Thymus (tissue), 11 donors: ENCODE results near the gene ABCB6. TPM values are rescaled to one million over a fixed set of nuclear protein-coding genes. Genes with fewer than 3 reads are reported as not detected.

ENCODE experiments used
- DNase-seq, 9 donors: peaks; one replicate each; pipeline ENCODE4 v3.0.0-alpha.2; 2013; ENCODE audit warnings: low spot score in 9 of 9, low read depth in 6 of 9, missing footprints in 1 of 9
- H3K27ac ChIP-seq, 2 donors: one replicate each; pipeline ENCODE4 v1.5.1; 2013; ENCODE audit warnings: control low read depth in 1 of 2, low read depth in 1 of 2, low read length in 1 of 2, mild to moderate bottlenecking in 1 of 2, moderate library complexity in 1 of 2
- H3K27me3 ChIP-seq, 2 donors: one replicate each; pipeline ENCODE4 v1.5.1; 2013; ENCODE audit warnings: low read length in 1 of 2; ENCODE audit not compliant: control insufficient read depth in 2 of 2, insufficient read depth in 1 of 2
- H3K36me3 ChIP-seq, 2 donors: one replicate each; pipeline ENCODE4 v1.5.1; 2013; ENCODE audit warnings: low read length in 1 of 2, mild to moderate bottlenecking in 1 of 2, moderate library complexity in 1 of 2; ENCODE audit not compliant: control insufficient read depth in 2 of 2, insufficient read depth in 2 of 2
- H3K4me1 ChIP-seq, 2 donors: one replicate each; pipeline ENCODE4 v1.5.1; 2013; ENCODE audit warnings: low read length in 2 of 2; ENCODE audit not compliant: control insufficient read depth in 2 of 2, insufficient read depth in 2 of 2
- H3K4me3 ChIP-seq, 2 donors: one replicate each; pipeline ENCODE4 v1.5.1; 2013; ENCODE audit warnings: low read length in 2 of 2, control low read depth in 1 of 2, mild to moderate bottlenecking in 1 of 2
- H3K9me3 ChIP-seq, 2 donors: one replicate each; pipeline ENCODE4 v1.5.1; 2013; ENCODE audit warnings: low read length in 1 of 2, mild to moderate bottlenecking in 1 of 2; ENCODE audit not compliant: control insufficient read depth in 2 of 2, insufficient read depth in 1 of 2
- WGBS: extraction: QIAGEN DNeasy Blood & Tissue Kit; methylation state at CpG from one replicate; pipeline ENCODE4 v1.1.7; 2013; 5-methylcytosine and 5-hydroxymethylcytosine counted together
- polyA plus RNA-seq: library from polyadenylated mRNA; stranded (reverse); fragments of 200-250 nt; gene quantifications from one replicate; pipeline ENCODE4 v1.2.3, GENCODE V29; 2013
- total RNA-seq: library from RNA; stranded (reverse); fragments of 120-200 nt; gene quantifications from one replicate; pipeline ENCODE4 v1.2.4, GENCODE V29; 2013
- donor health status: healthy.

The ABCB6 gene
- total and polyA plus RNA-seq, 2 donors = 8.2 to 29.3 TPM

DNA sequence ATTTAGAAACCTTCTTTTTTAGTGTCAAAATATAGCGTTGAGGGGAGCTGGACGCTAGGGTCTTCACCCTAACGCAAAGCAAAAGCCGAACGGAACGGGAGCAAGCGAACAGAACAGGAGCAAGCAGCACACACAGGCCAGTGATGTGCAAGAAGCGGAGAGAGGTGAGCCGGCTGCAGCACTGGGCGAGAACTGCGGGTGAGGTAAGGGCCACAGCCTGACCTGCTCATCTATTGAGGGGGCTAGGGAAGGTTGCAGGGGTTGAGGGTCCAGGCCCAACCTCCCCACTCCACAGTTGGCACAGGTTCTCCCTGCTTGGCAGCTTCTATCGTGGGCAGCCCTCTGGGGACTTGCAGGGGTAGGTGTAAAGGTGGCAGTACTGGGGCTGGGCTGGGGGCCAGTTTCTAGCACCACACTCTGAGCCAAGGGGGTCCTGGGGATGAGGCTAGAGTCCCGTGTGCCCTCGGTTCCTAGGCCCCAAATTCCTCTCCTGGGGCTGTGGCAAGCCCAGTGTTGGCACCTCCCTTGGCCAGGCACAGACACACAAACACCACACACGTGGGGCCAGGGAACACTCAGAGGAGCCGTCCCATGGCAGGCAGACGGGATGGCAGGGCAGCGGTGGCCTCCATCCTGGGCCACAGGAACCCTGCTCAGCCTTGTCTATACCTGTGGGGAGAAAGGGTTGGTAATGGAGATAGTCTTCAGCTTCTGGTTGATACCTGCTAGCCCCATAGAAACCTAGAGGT is 1.2 kb upstream of the ABCB6 start:
- Histone ChIP-seq H3K4me1 (peaks cover 18 to 23% of the 10 kb centered on the region in 2 donors), H3K36me3 (peaks cover 53 to 54% of the 10 kb centered on the region in 2 donors), H3K27ac (no peak overlapping the region), H3K27me3 (peaks cover 0 to 12% of the 10 kb centered on the region in 2 donors), H3K9me3 (peaks cover 0 to 3% of the 10 kb centered on the region in 2 donors), H3K4me3 (no peak overlapping the region)
- DNase-seq = no peak
- 97% methylated on average over 18 of the region's 18 CpGs for WGBS

GRCh38 chr2:219218217-219218731 is 484 bp downstream of the ABCB6 start:
- Histone ChIP-seq H3K4me3 (peak overlapping the region; percentile 48), H3K9me3 (peaks cover 0 to 3% of the 10 kb centered on the region in 2 donors), H3K27ac (peak overlapping the region; percentile 64 to 73), H3K27me3 (peaks cover 0 to 12% of the 10 kb centered on the region in 2 donors), H3K4me1 (peaks cover 18 to 23% of the 10 kb centered on the region in 2 donors), H3K36me3 (peaks cover 36 to 45% of the 10 kb centered on the region in 2 donors)
- WGBS = 1% methylated on average over 37 of the region's 37 CpGs
- DNase-seq = peak in 1 of 9 donors; percentile 6

GRCh38 chr2:219216535-219216915 is 2.2 kb downstream of the ABCB6 start:
- peaks cover 26 to 27% of the 10 kb centered on the region in 2 donors for H3K36me3 ChIP-seq
- peaks cover 18 to 23% of the 10 kb centered on the region in 2 donors for H3K4me1 ChIP-seq
- H3K9me3 ChIP-seq = peaks cover 0 to 3% of the 10 kb centered on the region in 2 donors
- no peak for DNase-seq
- 94% methylated on average over 6 of the region's 6 CpGs for WGBS
- peaks cover 0 to 12% of the 10 kb centered on the region in 2 donors for H3K27me3 ChIP-seq
- no peak overlapping the region for H3K4me3 ChIP-seq
- no peak overlapping the region for H3K27ac ChIP-seq

DNA sequence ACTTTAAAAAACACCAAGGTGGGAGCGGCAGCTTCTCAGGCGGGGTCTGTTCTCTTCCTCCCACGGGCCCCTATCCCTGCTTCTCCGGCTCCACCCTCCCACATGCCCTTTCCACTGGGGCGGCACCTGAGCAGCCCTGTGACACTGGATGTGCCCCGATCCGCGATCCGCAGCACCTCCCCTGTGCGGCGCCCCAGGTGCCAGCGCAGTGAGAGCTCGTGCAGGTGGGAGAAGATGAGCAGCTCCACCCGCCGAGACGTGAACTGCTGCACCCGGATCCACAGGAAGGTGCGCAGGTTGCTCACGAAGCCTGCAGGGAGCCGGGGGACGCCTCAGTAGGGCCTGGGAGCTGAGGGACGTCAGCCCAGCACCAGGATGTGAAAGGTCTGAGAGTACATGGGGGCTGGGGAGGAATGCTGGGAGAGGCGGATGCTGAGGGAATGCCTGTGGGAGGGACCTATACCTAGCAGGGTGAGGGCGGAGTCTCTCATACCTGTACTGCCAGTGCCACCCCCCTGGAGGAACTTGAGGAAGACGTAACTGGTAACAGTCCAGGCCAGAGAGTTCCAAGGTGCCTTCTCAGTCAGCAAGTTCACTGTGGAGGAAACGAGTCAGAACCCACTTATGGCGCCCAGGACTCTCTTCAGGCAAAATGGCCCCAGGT is 2.8 kb downstream of the ABCB6 start:
- Histone ChIP-seq H3K36me3 (peaks cover 22 to 23% of the 10 kb centered on the region in 2 donors), H3K27ac (no peak overlapping the region)
- WGBS = 96% methylated on average over 27 of the region's 27 CpGs

DNA sequence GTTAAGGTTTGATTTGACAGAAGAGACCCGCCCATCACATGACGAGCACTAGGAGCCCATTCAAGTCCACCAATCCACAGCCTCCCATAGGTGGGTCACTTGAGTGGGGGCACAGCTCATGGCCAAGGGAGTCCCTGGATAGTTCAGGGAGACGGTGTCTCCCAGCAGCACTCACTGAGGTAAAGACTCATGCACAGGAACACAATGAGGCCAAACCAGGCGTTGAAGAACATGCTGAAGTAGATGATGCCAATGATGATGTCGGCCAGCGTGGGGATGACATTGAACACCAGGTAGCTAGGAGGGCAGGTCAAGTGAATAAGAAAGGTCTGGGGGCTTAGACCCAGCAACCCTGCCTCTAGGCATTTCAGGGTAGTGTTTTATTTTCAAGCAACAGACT is 4.0 kb downstream of the ABCB6 start:
- Histone ChIP-seq H3K4me3 (no peak overlapping the region), H3K27me3 (peaks cover 0 to 12% of the 10 kb centered on the region in 2 donors), H3K27ac (no peak overlapping the region), H3K9me3 (peaks cover 0 to 3% of the 10 kb centered on the region in 2 donors), H3K36me3 (peaks cover 20% of the 10 kb centered on the region in 2 donors), H3K4me1 (peaks cover 18 to 39% of the 10 kb centered on the region in 2 donors)
- no peak for DNase-seq
- 97% methylated on average over 6 of the region's 6 CpGs for WGBS

More for the DNA sequence above, 2.8 kb downstream of the ABCB6 start:
- no peak overlapping the region for H3K4me3 ChIP-seq
- peaks cover 0 to 12% of the 10 kb centered on the region in 2 donors for H3K27me3 ChIP-seq
- DNase-seq = no peak
- H3K4me1 ChIP-seq = peaks cover 18 to 27% of the 10 kb centered on the region in 2 donors
- H3K9me3 ChIP-seq = peaks cover 0 to 3% of the 10 kb centered on the region in 2 donors

DNA sequence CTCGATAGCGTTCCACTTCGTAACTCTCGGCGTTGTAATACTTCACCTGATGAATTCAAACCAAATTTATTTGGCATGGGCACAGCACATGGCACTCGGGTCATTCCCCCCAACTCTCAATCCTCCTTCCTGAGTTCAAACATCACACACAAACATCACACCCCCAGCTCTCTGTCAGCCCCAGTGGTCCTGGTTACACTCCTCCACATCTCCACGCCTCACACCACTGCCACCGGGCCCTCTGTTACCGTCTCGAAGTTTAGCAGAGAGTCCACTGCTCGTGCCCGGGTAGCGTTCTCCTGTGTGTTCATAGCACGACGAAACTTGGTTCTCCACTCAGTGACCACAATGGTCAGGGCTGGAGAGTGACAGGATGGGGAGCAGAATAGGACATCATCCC is 4.6 kb downstream of the ABCB6 start:
- DNase-seq = no peak
- Histone ChIP-seq H3K9me3 (peaks cover 0 to 3% of the 10 kb centered on the region in 2 donors), H3K4me1 (peaks cover 16 to 41% of the 10 kb centered on the region in 2 donors), H3K27me3 (peaks cover 0 to 12% of the 10 kb centered on the region in 2 donors), H3K4me3 (no peak overlapping the region), H3K27ac (no peak overlapping the region), H3K36me3 (peaks cover 21 to 23% of the 10 kb centered on the region in 2 donors)
- WGBS = 97% methylated on average over 15 of the region's 15 CpGs

DNA sequence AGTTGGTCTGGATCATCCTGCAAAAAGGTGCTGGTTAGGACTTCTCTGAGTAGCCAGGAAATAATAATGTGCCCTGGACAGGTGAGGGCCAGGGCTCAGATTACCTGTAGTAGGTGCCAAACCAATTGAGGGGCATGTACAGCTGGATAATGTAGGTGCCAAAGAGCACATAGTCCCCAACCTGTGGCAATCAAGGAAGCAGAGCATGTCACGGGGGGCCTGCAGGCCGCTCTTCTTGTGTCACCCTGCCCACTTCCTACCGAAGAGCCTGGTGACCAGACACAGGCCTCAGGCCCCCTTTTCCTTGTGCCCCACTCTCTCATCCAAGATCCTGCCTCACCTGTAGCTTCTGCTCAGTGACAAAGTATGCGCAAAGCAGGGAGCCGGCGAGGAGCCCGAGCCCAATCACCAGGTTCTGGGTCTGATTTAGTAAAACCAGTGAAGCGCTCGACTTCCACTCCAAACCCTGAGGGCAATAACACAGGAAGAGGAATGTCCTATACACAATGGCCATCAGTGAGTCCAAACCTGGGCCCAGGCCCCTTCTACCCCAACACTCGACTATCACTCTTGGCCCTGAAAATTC is 5.2 kb downstream of the ABCB6 start:
- 97% methylated on average over 10 of the region's 10 CpGs for WGBS
- DNase-seq = no peak
- no peak overlapping the region for H3K4me3 ChIP-seq
- H3K36me3 ChIP-seq = peaks cover 27 to 29% of the 10 kb centered on the region in 2 donors
- peaks cover 0 to 10% of the 10 kb centered on the region in 2 donors for H3K27me3 ChIP-seq
- H3K4me1 ChIP-seq = peaks cover 11 to 39% of the 10 kb centered on the region in 2 donors
- H3K27ac ChIP-seq = no peak overlapping the region
- H3K9me3 ChIP-seq = peaks cover 0 to 3% of the 10 kb centered on the region in 2 donors

DNA sequence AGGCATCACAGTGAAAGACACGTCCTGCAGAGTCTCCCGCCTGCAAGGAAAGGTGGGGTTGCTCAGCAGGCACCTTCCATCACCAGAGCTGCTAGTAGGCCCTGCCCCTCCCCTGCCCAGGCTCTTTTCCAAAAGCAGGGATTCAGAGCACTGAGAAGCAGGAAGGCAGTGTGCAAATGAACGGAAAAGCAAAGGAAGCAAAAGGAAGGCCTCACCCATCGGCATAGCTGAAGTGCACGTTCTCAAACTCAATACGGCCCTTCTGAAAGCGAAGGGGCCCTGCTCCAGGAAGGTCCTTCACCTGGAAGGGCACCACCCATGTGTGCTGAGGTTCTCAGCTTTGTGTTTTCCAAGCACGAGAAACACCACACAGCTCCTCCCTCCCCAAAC is 5.7 kb downstream of the ABCB6 start:
- Histone ChIP-seq H3K27ac (no peak overlapping the region), H3K4me3 (no peak overlapping the region), H3K27me3 (peaks cover 0 to 5% of the 10 kb centered on the region in 2 donors), H3K9me3 (peaks cover 0 to under 1% of the 10 kb centered on the region in 2 donors), H3K4me1 (peaks cover 6 to 39% of the 10 kb centered on the region in 2 donors), H3K36me3 (peaks cover 32 to 34% of the 10 kb centered on the region in 2 donors)
- WGBS = 99% methylated on average over 8 of the region's 8 CpGs
- DNase-seq = no peak
